GM12878 (cell line): ENCODE results near the gene ANKRD24.

Source experiments
- CTCF ChIP-seq, 3 experiments: IDR thresholded peaks in 2 of 3; conservative IDR thresholded peaks in 1 of 3; 2 replicates each; pipeline ENCODE4 v1.5.1; 2011; ENCODE audit warnings: low read depth in 3 of 3, low read length in 3 of 3, mild to moderate bottlenecking in 3 of 3, control low read depth in 2 of 3, moderate library complexity in 2 of 3, inconsistent platforms in 1 of 3, mixed read lengths in 1 of 3; ENCODE audit not compliant: control insufficient read depth in 2 of 3, insufficient read depth in 1 of 3; ENCODE audit errors: extremely low read depth in 1 of 3
- FOXK2 ChIP-seq: fragments of 450-650 bp; IDR thresholded peaks from 2 replicates; pipeline ENCODE4 v1.6.1; 2017; ENCODE audit warnings: mild to moderate bottlenecking, moderate library complexity
- FOXM1 ChIP-seq: IDR thresholded peaks from 2 replicates; pipeline ENCODE4 v1.6.1; 2012; ENCODE audit warnings: low read depth, mild to moderate bottlenecking, inconsistent platforms, low read length, moderate library complexity
- HCFC1 ChIP-seq: fragments of 150-350 bp; IDR thresholded peaks from 2 replicates; pipeline ENCODE4 v1.6.1; 2014; ENCODE audit warnings: low read length
- MXI1 ChIP-seq: fragments of 150-350 bp; IDR thresholded peaks from 2 replicates; pipeline ENCODE4 v1.6.1; 2011; ENCODE audit warnings: low read depth, mild to moderate bottlenecking, inconsistent platforms, low read length, improper control_type of control experiment
- PKNOX1 ChIP-seq: fragments of 450-650 bp; IDR thresholded peaks from 2 replicates; pipeline ENCODE4 v1.6.1; 2016; ENCODE audit warnings: mild to moderate bottlenecking
- POLR2A ChIP-seq: IDR thresholded peaks from 2 replicates; pipeline ENCODE4 v1.6.1; 2011; ENCODE audit warnings: low read depth, mild to moderate bottlenecking, low read length
- POLR2AphosphoS5 ChIP-seq: IDR thresholded peaks from 2 replicates; pipeline ENCODE4 v1.6.1; 2011; ENCODE audit warnings: mild to moderate bottlenecking, low read length, inconsistent platforms
- ZNF622 ChIP-seq: fragments of 450-650 bp; IDR thresholded peaks from 2 replicates; pipeline ENCODE4 v1.6.1; 2017; ENCODE audit warnings: mild to moderate bottlenecking, inconsistent platforms
- TF ChIP-seq, protein P1 (sequence below): fragments of 450-650 bp; conservative IDR thresholded peaks from 2 replicates; pipeline ENCODE4 v1.6.1; 2017; ENCODE audit warnings: mild to moderate bottlenecking, moderate library complexity

- TF ChIP-seq POLR2A, result no peak; the same call in 1 of the 2 replicates
- TF ChIP-seq MXI1, result no peak
- TF ChIP-seq CTCF (IDR thresholded peaks at IDR 0.05 in 2 of 3, conservative IDR thresholded peaks at IDR 0.05 in 1 of 3; ENCODE audit: control insufficient read depth in 2 of 3, extremely low read depth in 1 of 3, insufficient read depth in 1 of 3, low read depth in 3 of 3, low read length in 3 of 3), result no peak
- 0 out of 2 replicates have a peak, but pooled peaks have one; percentile 19 for TF ChIP-seq FOXM1
- no peak for TF ChIP-seq ZNF622
- TF ChIP-seq HCFC1, result no peak
- no peak for TF ChIP-seq POLR2AphosphoS5
- TF ChIP-seq PKNOX1, result no peak
- TF ChIP-seq, protein P1, sequence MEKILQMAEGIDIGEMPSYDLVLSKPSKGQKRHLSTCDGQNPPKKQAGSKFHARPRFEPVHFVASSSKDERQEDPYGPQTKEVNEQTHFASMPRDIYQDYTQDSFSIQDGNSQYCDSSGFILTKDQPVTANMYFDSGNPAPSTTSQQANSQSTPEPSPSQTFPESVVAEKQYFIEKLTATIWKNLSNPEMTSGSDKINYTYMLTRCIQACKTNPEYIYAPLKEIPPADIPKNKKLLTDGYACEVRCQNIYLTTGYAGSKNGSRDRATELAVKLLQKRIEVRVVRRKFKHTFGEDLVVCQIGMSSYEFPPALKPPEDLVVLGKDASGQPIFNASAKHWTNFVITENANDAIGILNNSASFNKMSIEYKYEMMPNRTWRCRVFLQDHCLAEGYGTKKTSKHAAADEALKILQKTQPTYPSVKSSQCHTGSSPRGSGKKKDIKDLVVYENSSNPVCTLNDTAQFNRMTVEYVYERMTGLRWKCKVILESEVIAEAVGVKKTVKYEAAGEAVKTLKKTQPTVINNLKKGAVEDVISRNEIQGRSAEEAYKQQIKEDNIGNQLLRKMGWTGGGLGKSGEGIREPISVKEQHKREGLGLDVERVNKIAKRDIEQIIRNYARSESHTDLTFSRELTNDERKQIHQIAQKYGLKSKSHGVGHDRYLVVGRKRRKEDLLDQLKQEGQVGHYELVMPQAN, result no peak
- TF ChIP-seq FOXK2, result no peak
These were observed 59.4 kb downstream of the ANKRD24 start for GRCh38 chr19:4241824-4242430.
